Choroid plexus epithelial cell (primary cell): ENCODE data around the gene MT3.
A peak's percentile ranks its signal among the peaks of the same experiment; 100 is the strongest.

Source experiments
- DNase-seq: peaks from one replicate; pipeline ENCODE4 v3.0.0-alpha.2; 2010; ENCODE audit warnings: low read depth
- H3K4me3 ChIP-seq: 2 replicates; pipeline ENCODE4 v1.5.1; 2011; ENCODE audit warnings: low read depth, mild to moderate bottlenecking, control low read depth, low read length, moderate library complexity
- TF ChIP-seq, protein P1 (sequence below): conservative IDR thresholded peaks from 2 replicates; pipeline ENCODE4 v1.5.1; 2011; ENCODE audit warnings: low read depth, mild to moderate bottlenecking, control low read depth, inconsistent platforms, low read length, moderate library complexity

MT3 gene

GRCh38 chr16:56610017-56610608, 20.8 kb downstream of the MT3 start:
- TF ChIP-seq, protein P1, sequence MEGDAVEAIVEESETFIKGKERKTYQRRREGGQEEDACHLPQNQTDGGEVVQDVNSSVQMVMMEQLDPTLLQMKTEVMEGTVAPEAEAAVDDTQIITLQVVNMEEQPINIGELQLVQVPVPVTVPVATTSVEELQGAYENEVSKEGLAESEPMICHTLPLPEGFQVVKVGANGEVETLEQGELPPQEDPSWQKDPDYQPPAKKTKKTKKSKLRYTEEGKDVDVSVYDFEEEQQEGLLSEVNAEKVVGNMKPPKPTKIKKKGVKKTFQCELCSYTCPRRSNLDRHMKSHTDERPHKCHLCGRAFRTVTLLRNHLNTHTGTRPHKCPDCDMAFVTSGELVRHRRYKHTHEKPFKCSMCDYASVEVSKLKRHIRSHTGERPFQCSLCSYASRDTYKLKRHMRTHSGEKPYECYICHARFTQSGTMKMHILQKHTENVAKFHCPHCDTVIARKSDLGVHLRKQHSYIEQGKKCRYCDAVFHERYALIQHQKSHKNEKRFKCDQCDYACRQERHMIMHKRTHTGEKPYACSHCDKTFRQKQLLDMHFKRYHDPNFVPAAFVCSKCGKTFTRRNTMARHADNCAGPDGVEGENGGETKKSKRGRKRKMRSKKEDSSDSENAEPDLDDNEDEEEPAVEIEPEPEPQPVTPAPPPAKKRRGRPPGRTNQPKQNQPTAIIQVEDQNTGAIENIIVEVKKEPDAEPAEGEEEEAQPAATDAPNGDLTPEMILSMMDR: peak; percentile 19
- DNase-seq: peak; percentile 96
- H3K4me3 ChIP-seq: peak overlapping the region; percentile 87

GRCh38 chr16:56610609-56611111, 21.3 kb downstream of the MT3 start:
- peak overlapping the region; percentile 87 for H3K4me3 ChIP-seq
- TF ChIP-seq, protein P1: no peak

DNA sequence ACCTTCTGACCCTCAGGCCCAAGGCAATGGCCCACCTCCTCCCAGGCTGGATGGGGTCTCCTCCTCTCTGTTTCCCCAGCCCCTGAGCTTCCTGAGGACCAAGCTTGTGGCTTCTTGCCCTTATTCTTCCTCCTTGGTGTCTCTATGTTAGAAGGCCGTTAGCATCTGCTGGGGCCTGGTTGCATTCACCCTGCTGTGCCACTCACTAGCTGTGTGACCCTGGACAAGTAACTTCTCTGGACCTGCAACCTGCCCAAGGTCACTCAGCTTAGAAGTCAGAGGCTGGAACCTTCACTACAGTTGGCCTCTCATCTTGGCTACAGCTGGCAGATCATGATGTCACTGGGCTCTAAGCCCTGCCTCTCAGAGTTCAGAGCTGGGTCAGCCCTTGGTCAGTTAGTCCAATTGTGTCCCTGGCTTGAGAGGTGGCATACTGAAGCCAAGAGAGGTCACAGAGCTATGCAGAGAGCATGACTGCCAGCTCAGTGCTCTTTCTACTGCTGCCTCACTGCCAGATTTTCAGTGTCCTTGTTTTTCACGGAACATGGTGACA, 22.0 kb downstream of the MT3 start:
- TF ChIP-seq, protein P1: no peak
- H3K4me3 ChIP-seq: no peak overlapping the region
- peak; percentile 52 for DNase-seq

More at GRCh38 chr16:56610609-56611111, 21.3 kb downstream of the MT3 start:
- peak; percentile 63 for DNase-seq

DNA sequence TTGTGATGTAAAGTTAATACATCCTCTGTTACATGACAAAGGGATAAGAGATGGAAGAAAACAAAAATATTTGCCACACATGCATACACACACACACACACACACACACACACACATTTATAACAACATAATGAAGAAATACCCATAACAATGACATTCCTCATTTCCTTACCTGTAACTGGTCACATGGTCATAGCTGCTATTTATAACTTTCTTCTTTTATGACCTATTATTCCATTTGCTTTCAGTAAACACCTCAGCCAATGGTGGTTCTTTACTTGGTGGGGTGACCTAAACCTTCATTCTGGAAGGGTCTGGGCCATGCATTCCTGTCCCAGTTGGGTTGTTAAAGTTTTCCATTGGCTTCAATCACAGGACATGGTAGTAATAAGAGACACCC, 24.4 kb downstream of the MT3 start:
- TF ChIP-seq, protein P1: no peak
- no peak for DNase-seq
- no peak overlapping the region for H3K4me3 ChIP-seq

DNA sequence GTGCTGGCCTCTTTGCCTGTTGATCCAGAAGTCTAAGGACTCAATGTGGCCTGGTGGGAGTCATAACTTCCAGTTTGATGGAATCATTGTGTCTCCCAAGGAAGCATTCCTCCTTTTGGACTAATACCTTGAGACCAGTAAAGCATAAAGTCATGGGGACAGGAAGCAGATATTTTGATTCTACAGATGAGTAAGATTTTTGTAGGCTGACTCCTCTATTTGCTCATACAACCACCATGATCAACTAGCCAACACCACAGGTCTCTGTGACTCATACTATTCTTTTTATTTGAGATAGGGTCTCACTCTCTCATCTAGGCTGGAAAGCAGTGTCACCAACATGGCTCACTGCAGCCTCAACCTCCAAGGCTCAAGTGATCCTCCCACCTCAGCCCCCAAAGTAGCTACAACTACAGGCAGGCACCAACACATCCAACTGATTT, 25.2 kb downstream of the MT3 start:
- TF ChIP-seq, protein P1: no peak
- DNase-seq: peak; percentile 68
- H3K4me3 ChIP-seq: no peak overlapping the region

DNA sequence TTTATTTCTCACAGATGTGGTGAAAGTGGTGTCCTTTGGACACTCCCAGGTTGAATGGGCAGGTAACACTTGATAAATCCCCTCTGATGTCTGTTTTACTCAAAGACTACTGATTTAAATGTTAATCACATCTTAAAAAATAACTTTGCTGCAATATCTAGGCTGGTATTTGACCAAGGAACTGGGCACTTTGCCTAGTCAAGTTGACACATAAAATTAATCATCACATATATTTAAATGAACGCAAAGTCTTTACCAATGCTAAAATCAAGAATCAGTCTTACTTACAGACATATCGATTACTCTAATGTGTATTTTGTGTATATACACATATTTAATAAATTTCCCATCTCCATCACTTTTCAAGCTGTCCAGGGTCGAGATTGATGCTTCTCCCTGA, 26.0 kb downstream of the MT3 start:
- TF ChIP-seq, protein P1: no peak
- no peak for DNase-seq
- H3K4me3 ChIP-seq: no peak overlapping the region
